ENCODE measurements around the gene GSTT4.
"Not testable (repeated sequence)": the region's sequence is repeated elsewhere in the genome, so short reads cannot be mapped to it uniquely, and the experiment has no call there.

Gene GSTT4

GRCh38 chr22:23986089-23986488 lies 19.2 kb downstream of the GSTT4 start:
- DNase-seq, result not testable (repeated sequence)

DNA sequence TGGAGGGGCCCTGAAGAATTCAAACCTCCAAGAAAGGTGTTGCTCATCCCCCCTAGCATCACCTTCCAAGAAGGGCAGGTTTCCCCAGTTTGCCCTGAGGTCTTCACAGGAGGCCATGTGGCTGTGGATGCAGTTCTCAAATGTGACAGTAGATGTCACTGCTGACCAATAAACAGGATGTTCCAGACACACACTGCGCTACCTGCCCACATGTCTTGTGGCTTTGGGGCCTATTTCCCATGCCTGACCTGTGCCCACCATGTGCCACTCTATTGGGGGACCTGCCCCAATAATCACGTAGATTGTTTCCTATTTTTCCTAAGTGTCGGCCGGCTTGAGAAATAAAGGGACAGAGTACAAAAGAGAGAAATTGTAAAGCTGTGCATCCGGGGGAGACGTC lies 20.8 kb downstream of the GSTT4 start:
- DNase-seq, result peak; percentile 48

- DNase-seq, result not testable (repeated sequence)
These were observed 24.7 kb downstream of the GSTT4 start for GRCh38 chr22:23980567-23980966.

DNA sequence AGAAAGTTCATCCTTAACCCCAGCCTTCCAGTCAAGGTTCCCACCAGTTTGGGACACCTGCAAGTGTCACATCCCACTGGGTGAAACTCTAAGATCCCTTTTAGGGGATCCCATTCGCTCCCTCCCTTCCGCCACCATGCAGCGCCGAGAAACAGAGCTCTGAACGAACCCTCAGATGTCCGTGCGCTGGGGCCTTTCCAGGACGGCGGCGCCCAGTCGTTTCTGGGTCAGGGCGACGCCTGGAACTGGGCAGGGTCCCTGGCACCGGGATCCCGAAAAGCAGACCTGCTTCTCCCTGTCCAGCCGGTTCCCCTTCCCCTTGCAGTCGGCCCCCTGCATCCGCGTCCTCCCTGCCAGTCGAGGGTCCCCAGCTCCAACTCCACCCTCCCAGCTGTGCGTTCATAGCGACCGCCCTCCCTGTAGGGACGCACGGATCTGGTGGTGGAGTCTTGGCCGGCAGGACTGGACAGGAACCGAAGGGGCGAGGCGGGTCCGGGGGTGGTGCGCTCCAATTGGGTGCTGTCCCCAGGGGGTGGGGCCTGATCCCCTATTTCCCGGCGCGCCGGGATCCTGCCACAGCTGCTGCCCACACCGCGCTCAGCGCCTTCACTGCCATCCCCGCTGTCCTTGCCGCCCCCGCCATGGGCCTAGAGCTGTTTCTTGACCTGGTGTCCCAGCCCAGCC lies 25.6 kb downstream of the GSTT4 start, which contains the start of gene GSTT2:
GSTT2 (plus strand) TSS at position 578 of the 684 bp plus-strand sequence.
- not testable (repeated sequence) for DNase-seq

DNA sequence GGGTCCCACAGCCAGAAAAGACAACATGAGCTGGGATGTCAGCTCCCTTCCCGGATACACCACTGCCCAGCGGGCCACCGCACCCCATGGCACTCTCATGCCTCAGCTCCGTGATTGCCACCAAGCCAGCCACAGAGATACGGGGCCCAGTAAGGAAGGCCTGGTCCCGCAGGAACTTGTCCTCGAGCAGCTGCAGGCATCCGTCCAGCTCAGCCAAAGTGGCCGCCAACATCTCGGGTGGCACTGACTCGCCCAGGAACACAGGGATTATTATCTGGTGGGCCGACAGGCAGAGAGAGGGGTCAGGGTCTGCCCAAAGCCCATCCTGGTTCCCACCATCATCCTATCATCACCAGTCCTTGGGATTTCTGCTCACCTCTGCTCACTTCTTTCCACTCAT lies 27.9 kb downstream of the GSTT4 start:
- not testable (repeated sequence) for DNase-seq

DNA sequence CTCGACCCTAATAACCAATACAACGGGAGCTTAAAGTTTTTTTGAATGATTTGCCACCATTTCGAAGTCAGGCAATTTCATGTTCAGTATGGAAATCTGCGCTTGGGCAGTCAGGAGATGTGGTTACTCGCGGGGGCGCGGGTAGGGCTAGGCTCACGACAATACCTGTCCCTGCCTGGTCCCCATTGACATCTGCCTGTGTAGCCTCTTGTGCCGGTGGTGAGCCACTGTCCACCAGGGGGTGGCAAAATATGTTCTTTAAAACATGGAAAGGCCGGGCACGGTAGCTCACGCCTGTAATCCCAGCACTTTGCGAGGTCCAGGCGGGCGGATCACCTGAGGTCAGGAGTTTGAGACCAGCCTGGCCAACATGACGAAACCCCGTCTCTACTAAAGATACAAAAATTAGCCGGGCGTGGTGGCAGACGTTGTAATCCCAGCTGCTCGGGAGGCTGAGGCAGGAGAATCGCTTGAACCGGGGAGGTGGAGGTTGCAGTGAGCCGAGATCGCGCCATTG lies 30.4 kb downstream of the GSTT4 start:
- DNase-seq, result not testable (repeated sequence)

GRCh38 chr22:23974345-23974744 lies 30.9 kb downstream of the GSTT4 start, which contains the start of gene DDT:
Gene DDT (minus strand): TSS chr22:23974441. CDS start chr22:23974414, 27 bp downstream.
- not testable (repeated sequence) for DNase-seq

GRCh38 chr22:23971927-23972326 lies 33.3 kb downstream of the GSTT4 start:
- DNase-seq, result not testable (repeated sequence)

DNA sequence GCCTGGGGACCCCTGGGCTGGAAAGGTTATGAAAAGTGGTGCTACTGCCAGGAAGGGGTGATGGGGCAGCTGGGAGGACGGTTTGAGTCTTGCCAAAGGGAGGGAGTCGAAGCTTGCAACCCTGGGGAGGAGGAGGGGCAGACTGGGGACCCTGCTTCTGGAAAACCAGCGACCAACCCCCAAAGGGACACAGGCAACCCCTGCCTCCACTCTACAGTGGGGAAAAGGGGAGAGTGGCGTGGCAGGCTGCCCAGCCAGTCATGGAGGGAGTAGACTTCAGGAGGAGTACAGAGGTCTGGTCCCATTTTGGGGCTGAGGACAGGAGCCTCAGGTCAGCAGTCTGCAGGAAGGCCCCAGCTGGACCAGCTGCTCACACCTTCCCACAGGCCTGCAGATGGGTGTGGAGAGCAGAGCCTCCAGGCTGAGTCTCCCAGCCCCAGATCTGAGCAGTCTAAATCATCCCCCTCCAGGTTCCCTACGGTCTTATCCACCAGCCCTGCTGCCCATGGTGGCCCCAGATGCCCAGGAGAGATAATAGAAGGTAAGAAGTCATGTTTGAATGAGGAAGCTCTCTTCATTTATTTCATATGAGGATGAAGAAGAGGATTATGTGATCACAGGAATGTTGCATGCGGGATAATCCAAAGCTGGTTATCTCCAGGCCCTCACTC lies 34.3 kb downstream of the GSTT4 start:
- no peak for DNase-seq

- no peak for DNase-seq
These were observed 35.0 kb downstream of the GSTT4 start for GRCh38 chr22:23970201-23970641.

GRCh38 chr22:23969071-23969470 lies 36.2 kb downstream of the GSTT4 start:
- DNase-seq, result no peak

DNA sequence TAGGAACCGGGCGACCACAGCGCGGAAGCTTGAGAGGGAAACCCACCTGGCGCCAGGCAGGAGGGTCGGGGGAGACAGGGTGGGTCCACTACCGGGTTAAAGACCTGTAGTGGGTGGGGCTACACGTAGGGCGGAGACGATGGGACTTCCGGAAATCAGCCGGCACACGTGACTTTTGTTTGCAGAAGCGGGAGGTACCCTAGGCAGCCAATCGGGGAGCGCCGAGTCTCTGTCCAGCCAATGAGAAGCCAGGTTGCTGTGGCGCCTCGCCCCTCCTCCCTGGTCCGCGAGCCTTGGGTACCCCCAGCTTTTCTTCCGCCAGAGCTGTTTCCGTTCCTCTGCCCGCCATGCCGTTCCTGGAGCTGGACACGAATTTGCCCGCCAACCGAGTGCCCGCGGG lies 38.7 kb downstream of the GSTT4 start, which contains the start of gene DDTL:
DDTL (plus strand) TSS at position 321 of the 400 bp plus-strand sequence; CDS start at position 348, 27 bp downstream.
- not testable (repeated sequence) for DNase-seq

- not testable (repeated sequence) for DNase-seq
These were observed 39.2 kb downstream of the GSTT4 start for GRCh38 chr22:23966094-23966493.

DNA sequence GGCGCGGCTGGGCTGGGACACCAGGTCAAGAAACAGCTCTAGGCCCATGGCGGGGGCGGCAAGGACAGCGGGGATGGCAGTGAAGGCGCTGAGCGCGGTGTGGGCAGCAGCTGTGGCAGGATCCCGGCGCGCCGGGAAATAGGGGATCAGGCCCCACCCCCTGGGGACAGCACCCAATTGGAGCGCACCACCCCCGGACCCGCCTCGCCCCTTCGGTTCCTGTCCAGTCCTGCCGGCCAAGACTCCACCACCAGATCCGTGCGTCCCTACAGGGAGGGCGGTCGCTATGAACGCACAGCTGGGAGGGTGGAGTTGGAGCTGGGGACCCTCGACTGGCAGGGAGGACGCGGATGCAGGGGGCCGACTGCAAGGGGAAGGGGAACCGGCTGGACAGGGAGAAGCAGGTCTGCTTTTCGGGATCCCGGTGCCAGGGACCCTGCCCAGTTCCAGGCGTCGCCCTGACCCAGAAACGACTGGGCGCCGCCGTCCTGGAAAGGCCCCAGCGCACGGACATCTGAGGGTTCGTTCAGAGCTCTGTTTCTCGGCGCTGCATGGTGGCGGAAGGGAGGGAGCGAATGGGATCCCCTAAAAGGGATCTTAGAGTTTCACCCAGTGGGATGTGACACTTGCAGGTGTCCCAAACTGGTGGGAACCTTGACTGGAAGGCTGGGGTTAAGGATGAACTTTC lies 44.0 kb downstream of the GSTT4 start, which contains the start of gene GSTT2B:
GSTT2B (minus strand) TSS at position 112 of the 688 bp plus-strand sequence; CDS start at position 48, 64 bp downstream.
- not testable (repeated sequence) for DNase-seq

- peak; percentile 89 for DNase-seq
These were observed 48.9 kb downstream of the GSTT4 start for GRCh38 chr22:23956301-23956900.

- DNase-seq, result not testable (repeated sequence)
These were observed 49.4 kb downstream of the GSTT4 start for GRCh38 chr22:23955886-23956285.

DNA sequence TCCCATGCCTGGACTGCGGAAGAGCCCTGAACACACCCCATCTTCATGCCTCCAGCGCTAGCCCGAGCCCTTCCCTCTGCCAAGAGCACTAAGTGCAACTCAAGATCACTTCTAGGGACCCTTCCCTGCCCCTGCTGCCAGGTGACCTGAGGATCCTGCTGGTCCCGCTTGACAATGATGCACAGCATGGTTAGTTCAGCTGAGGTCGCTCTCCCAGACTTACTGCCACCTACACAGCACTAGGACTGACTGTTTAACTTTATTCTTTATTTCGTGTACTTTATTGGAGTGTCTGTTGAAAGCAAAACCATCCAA lies 50.3 kb downstream of the GSTT4 start:
- DNase-seq, result not testable (repeated sequence)

- DNase-seq, result not testable (repeated sequence)
These were observed 50.9 kb downstream of the GSTT4 start for GRCh38 chr22:23954193-23954990.

DNA sequence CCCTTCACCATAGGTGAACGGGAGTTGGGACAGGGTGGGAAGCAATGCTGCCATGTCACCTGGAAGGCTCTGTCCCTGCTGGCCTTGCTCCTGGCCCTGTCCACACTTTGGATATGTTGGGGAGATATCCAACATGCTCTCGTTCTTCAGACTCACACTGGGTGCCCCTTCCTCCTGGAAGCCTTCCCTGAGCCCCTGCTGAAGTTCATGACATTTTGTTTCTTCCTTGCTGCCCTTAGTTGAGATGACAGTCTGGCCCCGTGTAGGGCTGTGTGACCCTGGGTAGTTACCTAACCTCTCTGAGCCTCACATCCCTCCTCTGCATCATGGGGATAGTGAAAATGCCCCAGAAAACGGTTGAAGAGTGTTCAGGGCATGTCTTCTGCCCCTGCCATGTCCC lies 51.8 kb downstream of the GSTT4 start:
- DNase-seq, result not testable (repeated sequence)

DNA sequence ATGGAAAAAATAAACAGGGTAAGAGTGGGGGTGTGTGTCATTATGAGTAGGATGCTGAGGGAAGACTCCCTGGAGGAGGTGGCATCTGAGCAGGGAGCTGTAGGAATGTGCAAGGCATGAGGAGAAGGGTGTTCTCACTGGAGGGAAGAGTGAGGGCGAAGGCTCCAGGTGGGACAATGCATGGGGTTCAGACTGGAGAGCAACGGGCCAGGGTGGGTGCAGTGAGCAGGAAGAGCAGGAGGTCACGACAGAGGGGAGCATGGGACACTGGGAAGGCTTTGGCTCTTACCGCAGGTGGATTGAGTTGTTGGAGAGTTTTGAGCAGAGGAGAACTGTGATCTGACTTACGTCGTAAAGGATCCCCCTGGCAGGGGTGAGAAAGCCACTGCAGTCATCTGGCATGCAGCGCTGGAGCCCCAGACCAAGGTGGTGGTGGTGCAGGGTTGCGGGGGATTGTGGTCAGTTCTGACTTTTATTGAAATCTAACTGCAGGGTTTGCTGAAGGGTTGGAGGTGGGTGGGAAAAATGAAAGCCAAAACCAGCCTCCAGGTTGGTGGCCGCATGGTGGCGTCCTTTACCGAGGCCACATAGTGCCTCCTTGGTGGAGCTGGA lies 52.4 kb downstream of the GSTT4 start:
- DNase-seq, result not testable (repeated sequence)

DNA sequence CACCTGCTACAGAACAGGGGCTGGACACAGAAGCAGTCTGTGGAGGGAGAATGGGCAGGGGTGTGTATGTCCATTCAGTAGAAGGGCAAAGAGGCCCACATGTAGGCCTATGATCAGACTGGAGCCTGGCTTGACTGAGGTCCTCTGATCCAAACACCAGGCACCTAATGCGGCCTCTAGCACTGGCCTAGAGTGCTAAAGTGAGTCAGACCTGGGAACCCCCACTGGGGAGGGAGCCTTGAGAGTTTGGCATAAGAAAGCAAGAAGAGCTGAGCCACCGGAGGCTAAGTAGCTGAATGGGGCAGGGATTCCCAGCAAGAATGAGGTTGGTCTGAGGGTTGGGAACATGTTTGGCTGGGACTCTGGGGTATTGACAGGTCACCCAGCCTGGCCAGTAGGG lies 53.9 kb downstream of the GSTT4 start:
- DNase-seq, result not testable (repeated sequence)

Measured in midbrain (tissue), 1 donor.